H1 (cell line): Measurements from ENCODE around the gene HPS3. TPM values are rescaled to one million over a fixed set of nuclear protein-coding genes. Genes with fewer than 3 reads are reported as not detected.

ENCODE experiments used
- ASH2L ChIP-seq: fragments of 200-600, 300-600 bp; sonication (generic); IDR thresholded peaks from one replicate; pipeline ENCODE4 v1.7.1; 2017; ENCODE audit warnings: low read length
- BACH1 ChIP-seq: IDR thresholded peaks from 2 replicates; pipeline ENCODE4 v1.6.1; 2012; ENCODE audit warnings: low read length, improper control_type of control experiment
- CBX5 ChIP-seq: fragments of 300-800, 300-1000 bp; sonication (generic); IDR thresholded peaks from 2 replicates; pipeline ENCODE4 v1.7.1; 2016; ENCODE audit warnings: antibody characterized with exemption, low read length, low read depth
- CEBPB ChIP-seq: IDR thresholded peaks from 2 replicates; pipeline ENCODE4 v1.6.1; 2012; ENCODE audit warnings: low read depth, low read length
- EP300 ChIP-seq, 2 experiments: IDR thresholded peaks; 1 replicate in 1 of 2; 2 replicates in 1 of 2; pipeline ENCODE4 v1.6.1; 2011 to 2012; ENCODE audit warnings: low read depth in 2 of 2, low read length in 2 of 2, mild to moderate bottlenecking in 2 of 2, borderline replicate concordance in 1 of 2, inconsistent platforms in 1 of 2, moderate library complexity in 1 of 2
- EZH2 ChIP-seq: fragments of 200-600 bp; sonication (generic); IDR thresholded peaks from 2 replicates; pipeline ENCODE4 v1.7.1; 2012; ENCODE audit warnings: low read depth, mild to moderate bottlenecking, moderate library complexity, low read length, inconsistent platforms; ENCODE audit not compliant: severe bottlenecking
- GABPA ChIP-seq: IDR thresholded peaks from 2 replicates; pipeline ENCODE4 v1.6.1; 2011; ENCODE audit warnings: mild to moderate bottlenecking, low read length, moderate library complexity, borderline replicate concordance; ENCODE audit not compliant: insufficient read depth
- NRF1 ChIP-seq: IDR thresholded peaks from 2 replicates; pipeline ENCODE4 v1.6.1; 2011; ENCODE audit warnings: mild to moderate bottlenecking, low read depth, low read length, improper control_type of control experiment
- PHF8 ChIP-seq: fragments of 200-600 bp; sonication (generic); conservative IDR thresholded peaks from 2 replicates; pipeline ENCODE4 v1.7.1; 2012; ENCODE audit warnings: low read depth, mild to moderate bottlenecking, inconsistent platforms, low read length, moderate library complexity
- SAP30 ChIP-seq: fragments of 300-600 bp; sonication (generic); IDR thresholded peaks from 2 replicates; pipeline ENCODE4 v1.7.1; 2012; ENCODE audit warnings: low read length, moderate library complexity, mild to moderate bottlenecking, inconsistent platforms; ENCODE audit not compliant: insufficient read depth, insufficient replicate concordance
- SIN3A ChIP-seq, 2 experiments: IDR thresholded peaks in 1 of 2; conservative IDR thresholded peaks in 1 of 2; 2 replicates each; pipeline ENCODE4 v1.6.1; 2011 to 2012; ENCODE audit warnings: low read length in 2 of 2, improper control_type of control experiment in 1 of 2, low read depth in 1 of 2, mild to moderate bottlenecking in 1 of 2
- SIX5 ChIP-seq: IDR thresholded peaks from 2 replicates; pipeline ENCODE4 v1.6.1; 2011; ENCODE audit warnings: mild to moderate bottlenecking, low read depth, low read length
- SUZ12 ChIP-seq: fragments of 200-600 bp; sonication (generic); IDR thresholded peaks from 2 replicates; pipeline ENCODE4 v1.6.1; 2012; ENCODE audit warnings: mild to moderate bottlenecking, inconsistent platforms, low read length, moderate library complexity, mixed read lengths
- TAF7 ChIP-seq: optimal IDR thresholded peaks from 2 replicates; pipeline ENCODE3; 2011; ENCODE audit warnings: low read depth, mild to moderate bottlenecking, inconsistent platforms, low read length, moderate library complexity, borderline replicate concordance
- TEAD4 ChIP-seq: IDR thresholded peaks from 2 replicates; pipeline ENCODE4 v1.6.1; 2012; ENCODE audit warnings: low read depth, low read length, inconsistent platforms, mixed read lengths
- ZNF274 ChIP-seq: IDR thresholded peaks from 2 replicates; pipeline ENCODE4 v1.7.0; 2012; ENCODE audit warnings: low read length, borderline replicate concordance; ENCODE audit errors: extremely low read depth
- polyA plus RNA-seq, 7 experiments: library from polyadenylated mRNA; depleted of rRNA in 3 of 7; stranded (reverse) in 5 of 7; unstranded in 2 of 7; fragments of >200 nt in 5 of 7; fragments of 200-250 nt in 2 of 7; gene quantifications; 1 replicate in 5 of 7; 2 replicates in 1 of 7; 4 replicates in 1 of 7; pipeline versions ENCODE4 v1.2.1 to v1.2.3, GENCODE V29; 2011 to 2013; ENCODE audit warnings: missing spikeins in 2 of 7, mixed read lengths in 2 of 7
- total RNA-seq: library from RNA; stranded (reverse); fragmentation: NEBNext Ultra II Directional; extraction: Animal tissue kit (Norgen Biotek cat#: 25700); gene quantifications from 2 replicates; pipeline ENCODE4 v1.2.1, GENCODE V29; 2021
- TF ChIP-seq, protein P1 (sequence below): IDR thresholded peaks from 2 replicates; pipeline ENCODE4 v1.6.1; 2012; ENCODE audit warnings: low read length, inconsistent platforms
- TF ChIP-seq, protein P2 (sequence below), 3 experiments: IDR thresholded peaks; 1 replicate in 2 of 3; 2 replicates in 1 of 3; pipeline versions ENCODE4 v1.5.1 to v1.6.1; 2011; ENCODE audit warnings: low read length in 3 of 3, mild to moderate bottlenecking in 3 of 3, inconsistent platforms in 2 of 3, low read depth in 1 of 3, moderate library complexity in 1 of 3; ENCODE audit not compliant: insufficient read depth in 1 of 3; ENCODE audit errors: control extremely low read depth in 1 of 3

Gene HPS3
- total and polyA plus RNA-seq, 2 of the 8 experiments (the other 6 are each of a cell fraction or from before 2014, with no cell fraction given): 23.7 to 48.7 TPM

DNA sequence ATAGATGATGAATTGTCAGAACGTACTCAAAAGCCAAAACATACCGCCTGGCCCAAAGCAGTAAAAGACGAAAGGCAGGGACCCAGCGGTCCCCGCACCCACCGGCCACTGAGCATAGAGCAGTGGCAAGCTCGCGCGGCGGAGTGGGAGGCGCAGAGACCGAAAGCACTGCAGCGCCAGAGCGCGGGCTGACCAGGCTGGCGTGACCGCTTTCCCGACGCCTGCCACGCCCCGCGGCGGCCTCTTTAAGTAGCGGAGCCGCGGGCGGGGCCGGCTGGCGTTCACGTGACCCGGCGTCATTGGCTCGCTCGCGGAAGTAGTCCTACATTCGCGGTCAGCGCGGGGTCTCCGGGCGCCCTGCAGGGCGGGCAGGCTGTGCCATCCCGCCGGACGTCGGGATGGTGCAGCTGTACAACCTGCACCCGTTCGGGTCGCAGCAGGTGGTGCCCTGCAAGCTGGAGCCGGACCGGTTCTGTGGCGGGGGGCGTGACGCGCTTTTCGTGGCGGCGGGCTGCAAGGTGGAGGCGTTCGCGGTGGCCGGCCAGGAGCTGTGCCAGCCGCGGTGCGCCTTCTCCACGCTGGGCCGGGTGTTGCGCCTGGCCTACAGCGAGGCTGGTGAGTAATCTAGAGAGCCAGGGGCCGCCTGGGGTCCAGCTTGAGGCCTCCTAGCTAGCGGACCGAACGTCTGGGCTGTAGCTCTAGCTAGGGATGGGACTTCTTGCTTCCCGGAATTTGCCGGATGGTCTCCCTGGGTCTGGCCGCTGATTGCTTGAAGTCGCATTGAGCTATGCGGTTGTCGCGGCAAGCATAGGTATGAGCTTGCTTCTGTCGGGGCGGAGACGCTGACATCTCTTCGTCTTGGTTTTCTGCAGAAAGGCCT is at the start of gene HPS3 (continued):
- TF ChIP-seq, protein P1, sequence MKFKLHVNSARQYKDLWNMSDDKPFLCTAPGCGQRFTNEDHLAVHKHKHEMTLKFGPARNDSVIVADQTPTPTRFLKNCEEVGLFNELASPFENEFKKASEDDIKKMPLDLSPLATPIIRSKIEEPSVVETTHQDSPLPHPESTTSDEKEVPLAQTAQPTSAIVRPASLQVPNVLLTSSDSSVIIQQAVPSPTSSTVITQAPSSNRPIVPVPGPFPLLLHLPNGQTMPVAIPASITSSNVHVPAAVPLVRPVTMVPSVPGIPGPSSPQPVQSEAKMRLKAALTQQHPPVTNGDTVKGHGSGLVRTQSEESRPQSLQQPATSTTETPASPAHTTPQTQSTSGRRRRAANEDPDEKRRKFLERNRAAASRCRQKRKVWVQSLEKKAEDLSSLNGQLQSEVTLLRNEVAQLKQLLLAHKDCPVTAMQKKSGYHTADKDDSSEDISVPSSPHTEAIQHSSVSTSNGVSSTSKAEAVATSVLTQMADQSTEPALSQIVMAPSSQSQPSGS: no peak
- TF ChIP-seq TAF7 (peak; percentile 39), SUZ12 (no peak), SAP30 (no peak), SIX5 (no peak), ASH2L (peak; percentile 99), GABPA (no peak), CBX5 (no peak), ZNF274 (no peak), NRF1 (no peak), PHF8 (peak; percentile 84), SIN3A (conservative IDR thresholded peaks at IDR 0.05 in 1 of 2, IDR thresholded peaks at IDR 0.05 in 1 of 2; ENCODE audit: low read depth in 1 of 2, low read length in 2 of 2) (peak; percentile 27 to 43; a peak in 2 of 4 replicates), BACH1 (peak; percentile 54), EZH2 (no peak), CEBPB (no peak), TEAD4 (0 out of 2 replicates have a peak, but pooled peaks have one; percentile 35), EP300 (IDR thresholded peaks at IDR 0.05; ENCODE audit: borderline replicate concordance in 1 of 2, low read depth in 2 of 2, low read length in 2 of 2) (no peak)
- TF ChIP-seq, protein P2, sequence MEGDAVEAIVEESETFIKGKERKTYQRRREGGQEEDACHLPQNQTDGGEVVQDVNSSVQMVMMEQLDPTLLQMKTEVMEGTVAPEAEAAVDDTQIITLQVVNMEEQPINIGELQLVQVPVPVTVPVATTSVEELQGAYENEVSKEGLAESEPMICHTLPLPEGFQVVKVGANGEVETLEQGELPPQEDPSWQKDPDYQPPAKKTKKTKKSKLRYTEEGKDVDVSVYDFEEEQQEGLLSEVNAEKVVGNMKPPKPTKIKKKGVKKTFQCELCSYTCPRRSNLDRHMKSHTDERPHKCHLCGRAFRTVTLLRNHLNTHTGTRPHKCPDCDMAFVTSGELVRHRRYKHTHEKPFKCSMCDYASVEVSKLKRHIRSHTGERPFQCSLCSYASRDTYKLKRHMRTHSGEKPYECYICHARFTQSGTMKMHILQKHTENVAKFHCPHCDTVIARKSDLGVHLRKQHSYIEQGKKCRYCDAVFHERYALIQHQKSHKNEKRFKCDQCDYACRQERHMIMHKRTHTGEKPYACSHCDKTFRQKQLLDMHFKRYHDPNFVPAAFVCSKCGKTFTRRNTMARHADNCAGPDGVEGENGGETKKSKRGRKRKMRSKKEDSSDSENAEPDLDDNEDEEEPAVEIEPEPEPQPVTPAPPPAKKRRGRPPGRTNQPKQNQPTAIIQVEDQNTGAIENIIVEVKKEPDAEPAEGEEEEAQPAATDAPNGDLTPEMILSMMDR (IDR thresholded peaks at IDR 0.05; ENCODE audit: control extremely low read depth in 1 of 3, insufficient read depth in 1 of 3, low read depth in 1 of 3, low read length in 3 of 3): no peak
